Large intestine (tissue), 3 donors: ENCODE data around the gene KIF16B. TPM values are rescaled to one million over a fixed set of nuclear protein-coding genes. Genes with fewer than 3 reads are reported as not detected.
"Not testable (repeated sequence)": the region's sequence is repeated elsewhere in the genome, so short reads cannot be mapped to it uniquely, and the experiment has no call there.

ENCODE experiments used
- DNase-seq, 2 donors: peaks; one replicate each; pipeline versions ENCODE4 v3.0.0 to v3.0.0-alpha.2; 2013
- H3K27ac ChIP-seq: one replicate; pipeline ENCODE4 v1.5.1; 2013; ENCODE audit warnings: low read length
- H3K27me3 ChIP-seq: 2 replicates; pipeline ENCODE4 v1.6.1; 2013; ENCODE audit warnings: low read length; ENCODE audit not compliant: control insufficient read depth, insufficient read depth
- H3K36me3 ChIP-seq: 2 replicates; pipeline ENCODE4 v1.6.1; 2013; ENCODE audit warnings: low read length; ENCODE audit not compliant: control insufficient read depth, insufficient read depth
- H3K4me1 ChIP-seq: one replicate; pipeline ENCODE4 v1.6.1; 2013; ENCODE audit warnings: low read length; ENCODE audit not compliant: control insufficient read depth, insufficient read depth
- H3K4me3 ChIP-seq: one replicate; pipeline ENCODE4 v1.5.1; 2013; ENCODE audit warnings: low read length
- H3K9me3 ChIP-seq: one replicate; pipeline ENCODE4 v1.6.1; 2013; ENCODE audit warnings: mild to moderate bottlenecking, low read depth, low read length, moderate library complexity; ENCODE audit not compliant: control insufficient read depth
- WGBS: methylation state at CpG from one replicate; pipeline ENCODE4 v1.1.5; 2013; ENCODE audit warnings: low lambda C conversion rate; ENCODE audit not compliant: insufficient coverage; 5-methylcytosine and 5-hydroxymethylcytosine counted together
- polyA plus RNA-seq: library from polyadenylated mRNA; unstranded; fragments of 120-200 nt; gene quantifications from one replicate; pipeline ENCODE4 v1.2.1, GENCODE V29; 2013

The KIF16B gene
- polyA plus RNA-seq, 1 donor = 21.0 TPM

DNA sequence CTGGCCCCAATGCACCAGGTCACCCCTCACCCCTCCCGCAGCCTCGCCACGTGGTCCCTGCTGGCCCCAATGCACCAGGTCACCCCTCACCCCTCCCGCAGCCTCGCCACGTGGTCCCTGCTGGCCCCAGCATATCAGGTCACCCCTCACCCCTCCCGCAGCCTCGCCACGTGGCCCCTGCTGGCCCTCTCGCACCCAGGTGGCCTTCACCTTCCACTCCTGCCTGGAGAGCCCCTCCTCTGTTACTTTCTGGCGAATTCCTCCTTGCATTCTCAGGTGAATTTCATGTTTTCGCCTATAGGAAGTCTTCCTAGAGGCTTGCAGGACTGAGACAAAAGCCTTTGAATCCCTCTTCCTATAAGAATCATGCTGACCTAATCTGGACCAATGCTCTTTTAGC lies 313.1 kb downstream of the KIF16B start:
- not testable (repeated sequence) for H3K36me3 ChIP-seq, H3K4me1 ChIP-seq, H3K9me3 ChIP-seq, DNase-seq, H3K27me3 ChIP-seq, H3K27ac ChIP-seq, H3K4me3 ChIP-seq
- WGBS = no CpG with 5 or more reads among the region's 12 CpGs

DNA sequence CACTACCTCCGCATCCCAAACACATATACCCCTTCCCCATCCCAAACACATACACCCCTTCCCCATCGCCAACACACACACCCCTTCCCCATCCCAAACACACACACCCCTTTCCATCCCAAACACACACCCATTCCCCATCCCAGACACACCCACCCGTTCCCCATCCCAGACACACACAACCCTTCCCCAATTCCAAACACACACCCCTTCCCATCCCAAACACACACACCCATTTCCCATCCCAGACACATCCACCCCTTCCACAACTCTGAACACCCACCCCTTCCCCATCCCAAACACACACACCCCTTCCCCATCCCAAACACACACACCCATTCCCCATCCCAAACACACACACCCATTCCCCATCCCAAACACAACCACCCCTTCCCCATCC lies 314.5 kb downstream of the KIF16B start:
- Histone ChIP-seq H3K4me1 (no peaks in the 10 kb centered on the region), H3K4me3 (no peak overlapping the region), H3K36me3 (no peaks in the 10 kb centered on the region), H3K27me3 (no peaks in the 10 kb centered on the region), H3K27ac (no peak overlapping the region), H3K9me3 (peaks cover 3% of the 10 kb centered on the region)
- DNase-seq = no peak
- WGBS = 83% methylated on average over 1 of the region's 3 CpGs

DNA sequence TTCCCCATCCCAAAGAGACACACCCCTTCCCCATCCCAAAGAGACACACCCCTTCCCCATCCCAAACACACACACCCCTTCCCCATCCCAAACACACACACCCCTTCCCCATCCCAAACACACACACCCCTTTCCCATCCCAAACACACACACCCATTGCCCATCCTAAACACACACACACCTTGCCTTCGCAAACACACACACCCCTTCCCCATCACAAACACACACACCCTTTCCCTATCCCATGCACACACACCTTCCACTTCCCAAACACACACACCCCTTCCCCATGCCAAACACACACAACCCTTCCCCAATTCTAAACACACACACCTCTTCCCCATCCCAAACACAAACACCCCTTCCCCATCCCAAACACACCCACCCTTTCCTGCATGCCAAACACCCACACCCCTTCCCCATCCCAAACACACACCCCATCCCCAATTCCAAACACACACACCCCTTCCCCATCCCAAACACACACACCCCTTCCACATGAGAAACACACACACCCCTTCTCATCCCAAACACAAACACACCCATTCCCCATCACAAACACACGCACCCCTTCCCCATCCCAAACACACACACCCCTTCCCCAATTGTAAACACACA lies 315.3 kb downstream of the KIF16B start:
- H3K4me3 ChIP-seq = no peak overlapping the region
- no peak for DNase-seq
- no peaks in the 10 kb centered on the region for H3K4me1 ChIP-seq
- WGBS = no CpG with 5 or more reads among the region's 2 CpGs
- no peaks in the 10 kb centered on the region for H3K36me3 ChIP-seq
- no peak overlapping the region for H3K27ac ChIP-seq
- peaks cover 3% of the 10 kb centered on the region for H3K9me3 ChIP-seq
- H3K27me3 ChIP-seq = no peaks in the 10 kb centered on the region

DNA sequence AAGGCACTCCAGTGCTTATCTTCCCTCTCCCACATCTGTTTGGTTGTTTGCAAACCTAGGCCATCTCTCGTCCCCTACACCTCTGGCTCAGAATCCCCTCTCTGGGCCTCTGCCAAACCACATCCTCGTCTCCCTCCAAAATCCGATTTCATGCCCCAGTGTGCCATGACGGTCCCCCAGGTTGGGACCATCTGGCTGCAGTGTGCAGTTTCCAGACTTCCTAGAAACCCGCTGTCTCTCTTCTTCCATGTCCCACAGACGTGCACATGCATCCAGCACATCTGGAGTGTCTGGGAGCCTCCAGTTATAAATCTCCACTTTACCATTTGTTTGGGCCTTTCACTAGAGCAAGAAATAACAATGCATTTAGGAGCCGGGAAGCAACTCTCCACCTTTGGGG lies 316.2 kb downstream of the KIF16B start:
- Histone ChIP-seq H3K4me3 (no peak overlapping the region), H3K27me3 (no peaks in the 10 kb centered on the region), H3K9me3 (peaks cover 3% of the 10 kb centered on the region), H3K27ac (no peak overlapping the region), H3K4me1 (no peaks in the 10 kb centered on the region), H3K36me3 (no peaks in the 10 kb centered on the region)
- no peak for DNase-seq
- 83% methylated on average over 1 of the region's 7 CpGs for WGBS

DNA sequence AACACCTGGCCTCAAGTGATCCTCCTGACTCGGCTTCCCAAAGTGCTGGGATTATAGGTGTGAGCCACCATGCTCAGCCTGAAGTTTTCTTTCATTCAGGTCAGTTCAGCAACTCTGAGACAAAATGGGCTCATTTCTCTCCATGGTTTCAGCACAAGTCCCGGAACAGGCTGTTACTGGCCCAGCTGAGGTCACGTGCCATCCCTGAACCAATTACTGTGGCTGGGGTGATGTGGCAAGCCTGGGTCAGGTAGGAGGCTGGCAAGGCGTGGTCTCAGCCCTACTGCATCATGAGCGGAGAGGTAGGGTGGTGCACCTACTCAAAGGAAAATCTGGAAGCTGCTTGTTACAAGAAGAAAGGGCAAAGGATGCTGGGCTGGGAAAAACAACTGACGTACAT lies 326.4 kb downstream of the KIF16B start:
- Histone ChIP-seq H3K9me3 (no peaks in the 10 kb centered on the region), H3K4me3 (no peak overlapping the region), H3K36me3 (no peaks in the 10 kb centered on the region), H3K27me3 (peaks cover 2% of the 10 kb centered on the region), H3K4me1 (no peaks in the 10 kb centered on the region), H3K27ac (no peak overlapping the region)
- no peak for DNase-seq
- no CpG with 5 or more reads among the region's 6 CpGs for WGBS

DNA sequence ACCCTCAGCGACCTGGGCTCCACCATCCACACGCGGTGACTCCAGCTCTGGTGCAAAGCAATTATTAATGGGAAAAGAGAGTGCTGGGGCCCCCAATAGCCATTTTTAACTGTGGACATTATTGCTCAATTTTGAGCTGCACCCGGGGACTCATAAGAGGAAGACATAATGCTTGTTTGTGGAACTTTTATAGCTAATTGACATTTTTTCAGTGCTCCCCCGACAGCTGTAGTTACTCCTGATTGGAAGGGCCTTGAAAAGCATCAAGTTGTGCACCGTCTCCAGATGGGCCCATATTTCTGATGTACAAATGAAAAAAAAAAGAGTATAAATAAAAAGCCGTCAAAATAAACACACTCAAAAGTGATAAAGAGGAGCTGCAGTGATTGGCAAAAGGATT lies 327.0 kb downstream of the KIF16B start:
- Histone ChIP-seq H3K27me3 (peaks cover 2% of the 10 kb centered on the region), H3K36me3 (no peaks in the 10 kb centered on the region), H3K4me1 (no peaks in the 10 kb centered on the region), H3K27ac (no peak overlapping the region), H3K9me3 (no peaks in the 10 kb centered on the region), H3K4me3 (no peak overlapping the region)
- 100% methylated on average over 1 of the region's 7 CpGs for whole genome bisulfite sequencing
- no peak for DNase-seq

DNA sequence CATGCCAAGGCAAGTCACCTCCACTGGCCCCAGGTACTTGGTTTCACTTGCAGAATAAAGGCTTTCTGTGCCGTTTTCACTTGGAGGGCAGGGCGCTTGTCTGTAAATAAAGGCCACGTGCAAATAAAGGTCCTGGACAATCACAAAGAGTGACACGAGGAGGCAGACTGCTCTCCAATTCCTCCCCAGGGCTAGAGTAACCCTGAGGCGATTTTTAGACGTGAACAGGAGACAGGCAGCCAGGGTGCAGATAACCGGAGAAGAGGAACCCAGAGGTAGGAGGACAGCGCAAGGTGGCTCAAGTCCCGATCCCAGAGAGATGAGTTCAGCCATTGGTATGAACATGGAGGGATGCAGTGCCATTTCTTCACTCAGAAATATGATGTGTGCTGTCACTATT lies 327.4 kb downstream of the KIF16B start:
- no peaks in the 10 kb centered on the region for H3K9me3 ChIP-seq
- DNase-seq = no peak

DNA sequence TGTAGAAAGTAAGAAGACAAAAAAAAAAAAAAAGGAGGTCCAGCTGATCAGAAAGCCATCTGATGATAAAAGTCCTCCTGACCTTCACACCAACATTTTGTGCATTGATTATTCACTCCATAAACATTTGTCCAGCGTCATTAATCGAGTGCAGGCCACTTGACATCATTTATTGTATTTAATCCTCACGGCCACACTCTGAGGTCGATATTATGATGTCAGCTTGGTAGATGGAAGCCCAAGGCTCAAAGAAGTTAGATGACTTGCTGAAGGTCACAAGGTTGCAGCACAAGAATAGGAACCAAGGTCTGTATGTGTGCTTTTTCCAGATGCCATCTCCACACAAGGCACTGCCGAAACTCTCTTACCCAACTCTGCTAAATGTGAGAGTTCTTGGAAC lies 328.4 kb downstream of the KIF16B start:
- H3K27me3 ChIP-seq = peaks cover 2% of the 10 kb centered on the region
- H3K36me3 ChIP-seq = no peaks in the 10 kb centered on the region
- no CpG with 5 or more reads among the region's 5 CpGs for WGBS
- no peak overlapping the region for H3K27ac ChIP-seq
- no peaks in the 10 kb centered on the region for H3K4me1 ChIP-seq
- no peak for DNase-seq
- H3K9me3 ChIP-seq = peaks cover 3% of the 10 kb centered on the region
- H3K4me3 ChIP-seq = no peak overlapping the region

More for the DNA sequence above, 327.4 kb downstream of the KIF16B start:
- WGBS = 100% methylated on average over 1 of the region's 9 CpGs
- H3K4me1 ChIP-seq = no peaks in the 10 kb centered on the region
- H3K27me3 ChIP-seq = peaks cover 2% of the 10 kb centered on the region
- H3K27ac ChIP-seq = no peak overlapping the region
- H3K36me3 ChIP-seq = no peaks in the 10 kb centered on the region
- no peak overlapping the region for H3K4me3 ChIP-seq

DNA sequence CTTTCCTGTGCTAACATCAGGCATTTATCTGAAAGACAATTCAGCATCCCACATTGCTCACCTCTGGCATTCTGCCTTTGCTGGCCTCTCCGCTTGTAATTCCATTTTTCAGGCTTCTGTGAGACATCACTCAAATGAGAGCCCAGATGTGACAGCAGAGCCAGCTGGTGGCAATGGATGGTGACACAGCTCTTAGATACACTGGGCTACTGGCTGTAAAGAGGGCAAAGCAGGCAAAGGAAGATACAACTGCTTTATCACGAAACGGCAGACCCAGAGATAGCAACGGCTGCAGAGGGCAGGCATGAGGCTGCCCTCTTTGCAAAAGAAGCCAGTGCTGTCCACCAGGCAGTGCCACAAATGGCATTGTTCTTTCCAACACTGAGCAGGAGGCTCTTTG lies 329.8 kb downstream of the KIF16B start:
- no CpG with 5 or more reads among the region's 4 CpGs for whole genome bisulfite sequencing
- H3K27me3 ChIP-seq = peaks cover 2% of the 10 kb centered on the region
- no peak overlapping the region for H3K4me3 ChIP-seq
- H3K9me3 ChIP-seq = peaks cover 3% of the 10 kb centered on the region
- DNase-seq = no peak
- no peaks in the 10 kb centered on the region for H3K36me3 ChIP-seq
- H3K4me1 ChIP-seq = no peaks in the 10 kb centered on the region
- no peak overlapping the region for H3K27ac ChIP-seq

DNA sequence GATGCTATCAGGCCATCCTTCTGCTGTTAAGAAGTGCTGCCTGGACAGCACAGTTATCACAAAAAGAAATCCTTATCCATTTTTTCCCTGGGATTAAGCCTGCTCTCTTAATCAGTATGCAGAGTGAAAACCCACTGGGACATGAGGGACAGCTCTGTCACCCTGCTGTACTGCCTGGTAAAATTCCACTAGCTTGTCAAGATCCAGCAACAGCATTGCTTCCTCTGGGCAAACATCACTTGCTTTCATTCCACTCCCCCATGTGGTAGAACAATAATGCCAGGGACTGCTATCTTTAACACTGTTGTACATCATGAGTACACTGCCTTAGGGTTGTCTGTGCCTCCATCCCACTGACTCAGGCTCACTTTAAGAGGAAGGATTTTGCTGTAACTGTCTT lies 331.3 kb downstream of the KIF16B start:
- no peaks in the 10 kb centered on the region for H3K27me3 ChIP-seq
- DNase-seq = no peak
- H3K27ac ChIP-seq = no peak overlapping the region
- H3K36me3 ChIP-seq = no peaks in the 10 kb centered on the region
- H3K9me3 ChIP-seq = peaks cover 3% of the 10 kb centered on the region
- no peaks in the 10 kb centered on the region for H3K4me1 ChIP-seq
- no peak overlapping the region for H3K4me3 ChIP-seq

DNA sequence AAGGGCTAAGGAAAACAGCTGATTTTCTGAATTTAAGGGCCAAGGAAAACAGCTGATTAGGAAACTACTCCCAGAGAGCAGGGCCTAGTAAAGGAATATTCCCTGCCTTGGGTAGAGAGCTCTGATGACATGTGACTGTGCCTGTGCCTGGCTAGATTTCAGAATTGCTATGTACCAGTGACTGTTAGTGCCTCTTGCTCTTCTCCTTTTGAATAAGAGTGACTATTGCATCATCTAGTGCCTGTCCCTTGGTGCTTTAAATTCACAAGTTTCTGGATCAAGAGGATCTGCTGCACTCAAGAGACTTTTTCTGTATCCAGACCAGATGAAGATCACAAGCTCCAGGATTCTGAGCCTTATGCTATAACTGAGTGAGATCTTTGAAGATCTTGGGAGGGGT lies 332.9 kb downstream of the KIF16B start:
- H3K27me3 ChIP-seq = no peaks in the 10 kb centered on the region
- no peak overlapping the region for H3K27ac ChIP-seq
- DNase-seq = no peak
- no peaks in the 10 kb centered on the region for H3K4me1 ChIP-seq
- H3K36me3 ChIP-seq = no peaks in the 10 kb centered on the region
- H3K4me3 ChIP-seq = no peak overlapping the region
- H3K9me3 ChIP-seq = peaks cover 3% of the 10 kb centered on the region
